GM12865 (cell line): ENCODE measurements around the gene PHOSPHO1.

Experiments used
- DNase-seq: peaks from one replicate; pipeline ENCODE4 v3.0.0; 2010; ENCODE audit warnings: low read depth
- H3K4me3 ChIP-seq: 2 replicates; pipeline ENCODE4 v1.5.1; 2011; ENCODE audit warnings: mild to moderate bottlenecking, low read depth, low read length, control low read depth
- CTCF ChIP-seq: IDR thresholded peaks from 2 replicates; pipeline ENCODE4 v1.5.1; 2011; ENCODE audit warnings: low read length, control low read depth, low read depth, inconsistent platforms; ENCODE audit not compliant: insufficient read depth; ENCODE audit errors: missing control alignments

Gene PHOSPHO1

GRCh38 chr17:49210158-49211029 is 20.2 kb downstream of the PHOSPHO1 start, which contains the start of the genes ABI3 and GNGT2:
ABI3 (plus strand) TSS chr17:49210707; CDS start chr17:49210725, 18 bp downstream.
GNGT2 (minus strand) TSS chr17:49210574; CDS start chr17:49207422, 3,152 bp downstream.
- peak within 1 kb of the TSS; percentile 87 for H3K4me3 ChIP-seq
- peak; percentile 95 for DNase-seq
- TF ChIP-seq CTCF: no peak

- no peak for DNase-seq
- H3K4me3 ChIP-seq: peak overlapping the region; percentile 87
Measured at GRCh38 chr17:49209061-49209571, 21.5 kb downstream of the PHOSPHO1 start.

DNA sequence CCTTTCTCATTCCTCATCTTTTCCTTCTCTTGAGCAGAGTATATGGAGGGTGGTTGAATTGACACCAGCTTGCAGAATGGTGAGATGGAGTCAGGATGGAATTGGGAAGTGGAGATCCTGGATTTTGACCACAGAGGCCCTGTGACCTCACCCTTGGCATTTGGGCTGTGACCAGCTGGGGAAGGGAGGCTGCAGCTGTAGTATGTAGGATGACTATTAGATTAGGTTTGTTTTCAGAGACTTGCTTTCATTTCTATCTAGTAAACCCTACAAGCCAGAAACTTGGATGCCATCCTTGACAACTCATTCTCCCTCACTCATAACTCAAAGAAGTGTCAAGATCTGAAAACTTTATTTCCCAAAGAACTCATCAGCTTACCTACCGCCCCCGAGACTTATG is 26.1 kb downstream of the PHOSPHO1 start:
- DNase-seq: no peak
- no peak overlapping the region for H3K4me3 ChIP-seq
- TF ChIP-seq CTCF: no peak

More at GRCh38 chr17:49209061-49209571, 21.5 kb downstream of the PHOSPHO1 start:
- TF ChIP-seq CTCF: no peak

DNA sequence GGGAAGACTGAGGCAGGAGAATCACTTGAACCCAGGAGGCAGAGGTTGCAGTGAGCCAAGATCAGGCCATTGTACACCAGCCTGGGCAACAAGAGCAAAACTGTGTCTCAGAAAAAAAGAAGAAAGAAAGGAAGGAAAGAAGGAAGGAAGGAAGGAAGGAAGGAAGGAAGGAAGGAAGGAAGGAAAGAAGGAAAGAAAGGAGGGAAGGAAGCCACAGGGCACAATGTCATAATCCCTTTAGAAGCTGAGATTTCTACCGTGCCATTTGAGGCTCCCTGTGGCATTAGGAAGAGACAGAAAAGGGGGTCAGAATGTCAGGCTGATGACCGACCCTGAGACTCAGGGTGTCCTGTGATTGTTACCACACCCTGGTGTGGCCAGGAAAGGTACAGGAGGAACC is 26.8 kb downstream of the PHOSPHO1 start:
- no peak for TF ChIP-seq CTCF
- no peak for DNase-seq

DNA sequence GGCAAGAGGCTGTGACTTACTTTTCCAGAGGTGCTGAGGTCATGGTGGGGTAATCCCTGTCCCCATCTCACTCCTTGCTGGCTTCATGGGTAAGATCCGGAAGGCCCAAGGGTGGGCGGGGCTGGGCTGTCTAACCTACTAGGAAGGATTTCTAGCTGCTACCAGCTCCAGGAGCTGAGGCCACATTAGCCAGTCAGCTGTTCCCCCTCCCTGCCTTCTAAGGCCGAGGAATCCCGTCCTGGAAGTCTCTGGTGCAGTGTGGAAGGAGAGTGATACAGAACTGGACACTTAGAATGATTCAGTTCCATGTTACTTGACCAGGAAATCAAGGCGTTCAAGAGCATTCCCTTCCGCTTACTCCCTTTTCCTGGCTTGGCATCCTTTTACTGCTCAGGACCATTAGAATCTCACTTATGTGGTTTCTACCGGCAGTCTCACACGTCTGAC is 29.1 kb downstream of the PHOSPHO1 start:
- no peak overlapping the region for H3K4me3 ChIP-seq
- no peak for TF ChIP-seq CTCF
- no peak for DNase-seq

More for the DNA sequence above, 26.8 kb downstream of the PHOSPHO1 start:
- H3K4me3 ChIP-seq: no peak overlapping the region

GRCh38 chr17:49200423-49201083 is 30.0 kb downstream of the PHOSPHO1 start:
- TF ChIP-seq CTCF: no peak
- DNase-seq: no peak
- H3K4me3 ChIP-seq: no peak overlapping the region
